Panc1 (cell line): ENCODE results near the gene PAX1. TPM values are rescaled to one million over a fixed set of nuclear protein-coding genes. Genes with fewer than 3 reads are reported as not detected.

Experiments used
- ATAC-seq: fragments of 200-7000 bp; cut with Tn5 transposase; 2 replicates; pipeline ENCODE4 v1.9.1; 2020; ENCODE audit warnings: mild to moderate bottlenecking, moderate library complexity
- BruUV-seq: library from RNA; stranded (reverse); fragments of 400-500 nt; replicated peaks from 2 replicates; lab custom pipeline; 2021; lab: Mats Ljungman, UMichigan
- CTCF ChIA-PET: fragments of 300-600 bp; sonication (Branson Sonifier 250); formaldehyde crosslinking; loops from one replicate; lab custom pipeline; 2022; ENCODE audit warnings: antibody characterized with exemption; lab: Charles Lee
- POLR2A ChIA-PET: fragments of 300-600 bp; sonication (Branson Sonifier 250); formaldehyde crosslinking; loops from one replicate; lab custom pipeline; 2022; ENCODE audit warnings: antibody characterized with exemption; lab: Charles Lee
- DNase-seq: peaks from one replicate; pipeline ENCODE4 v3.0.0-alpha.2; 2010; ENCODE audit warnings: low read depth, low spot score
- H3K27ac ChIP-seq: 2 replicates; pipeline ENCODE4 v1.5.1; 2011; ENCODE audit warnings: mild to moderate bottlenecking, low read length, inconsistent platforms
- H3K27me3 ChIP-seq: fragments of 200-500 bp; sonication (Bioruptor generic); 2 replicates; pipeline ENCODE4 v1.6.0; 2014; ENCODE audit warnings: low read length, inconsistent platforms; ENCODE audit not compliant: control insufficient read depth, insufficient read depth
- H3K36me3 ChIP-seq: fragments of 200-500 bp; sonication (Bioruptor generic); 2 replicates; pipeline ENCODE4 v1.5.1; 2014; ENCODE audit warnings: inconsistent platforms, mild to moderate bottlenecking, low read length, moderate library complexity; ENCODE audit not compliant: control insufficient read depth, insufficient read depth
- H3K4me1 ChIP-seq: 2 replicates; pipeline ENCODE4 v1.5.1; 2011; ENCODE audit warnings: inconsistent platforms, mild to moderate bottlenecking, low read length, moderate library complexity; ENCODE audit not compliant: control insufficient read depth, insufficient read depth
- H3K4me3 ChIP-seq, 2 experiments: 2 replicates each; pipeline ENCODE4 v1.5.1; 2011 to 2012; ENCODE audit warnings: low read depth in 2 of 2, low read length in 2 of 2, mild to moderate bottlenecking in 2 of 2, inconsistent platforms in 1 of 2, moderate library complexity in 1 of 2
- H3K9me3 ChIP-seq: fragments of 200-500 bp; sonication (Bioruptor generic); 2 replicates; pipeline ENCODE4 v1.5.1; 2014; ENCODE audit warnings: low read depth, mild to moderate bottlenecking, inconsistent platforms, low read length, moderate library complexity; ENCODE audit not compliant: control insufficient read depth, insufficient read depth
- CTCF ChIP-seq: fragments of 450-650 bp; IDR thresholded peaks from 2 replicates; pipeline ENCODE4 v1.5.1; 2017; ENCODE audit warnings: mild to moderate bottlenecking
- POLR2AphosphoS5 ChIP-seq: IDR thresholded peaks from 2 replicates; pipeline ENCODE4 v1.6.1; 2012; ENCODE audit warnings: mild to moderate bottlenecking, low read depth, low read length, moderate library complexity
- REST ChIP-seq, 2 experiments: IDR thresholded peaks; 2 replicates each; pipeline ENCODE4 v1.6.1; 2011 to 2012; ENCODE audit warnings: low read depth in 2 of 2, control low read depth in 1 of 2, low read length in 1 of 2, mild to moderate bottlenecking in 1 of 2, moderate library complexity in 1 of 2; ENCODE audit not compliant: insufficient read depth in 1 of 2
- SIN3A ChIP-seq: IDR thresholded peaks from 2 replicates; pipeline ENCODE4 v1.6.1; 2012; ENCODE audit warnings: low read depth, mild to moderate bottlenecking, low read length, moderate library complexity, borderline replicate concordance; ENCODE audit not compliant: insufficient read depth
- TCF7L2 ChIP-seq: IDR thresholded peaks from 2 replicates; pipeline ENCODE4 v1.6.1; 2011; ENCODE audit warnings: mild to moderate bottlenecking, low read depth, low read length, inconsistent platforms
- in situ Hi-C: cut with HindIII; loops from 2 replicates; pipeline ENCODE4 v1.10.0; 2016; ENCODE audit warnings: low sequenced_read_pairs, low pct_unique_long_range_greater_than_20kb
- intact Hi-C: fragments of 100-400 bp; cut with micrococcal nuclease; formaldehyde crosslinking; loops from one replicate; pipeline ENCODE4 v1.10.0; 2022; ENCODE audit not compliant: unreplicated experiment
- total RNA-seq: library from RNA; stranded (reverse); gene quantifications from one replicate; pipeline ENCODE4 v1.2.1, GENCODE V29; 2021; ENCODE audit not compliant: unreplicated experiment

The PAX1 gene
- total RNA-seq, 1 experiment from 2014 or later, result not detected

- CTCF ChIA-PET, result no interaction called here
- POLR2A ChIA-PET, result no interaction called here
- DNase-seq (no peak), ATAC-seq (no peak)
- no peaks in the 10 kb centered on the region for H3K36me3 ChIP-seq
- BruUV-seq, result no TSS peak
- intact Hi-C loops, result no loop called here
- in situ Hi-C loops, result no loop called here
- H3K27me3 ChIP-seq, result no peaks in the 10 kb centered on the region
- H3K4me1 ChIP-seq, result no peaks in the 10 kb centered on the region
- TF ChIP-seq POLR2AphosphoS5 (no peak), REST (IDR thresholded peaks at IDR 0.05; ENCODE audit: insufficient read depth in 1 of 2, low read depth in 2 of 2, low read length in 1 of 2) (no peak), CTCF (no peak), SIN3A (no peak), TCF7L2 (no peak)
- H3K9me3 ChIP-seq, result no peaks in the 10 kb centered on the region
- no peak overlapping the region for H3K27ac ChIP-seq
- H3K4me3 ChIP-seq, result no peak overlapping the region
Measured at GRCh38 chr20:21762646-21763045, 57.2 kb downstream of the PAX1 start.

GRCh38 chr20:21767200-21767738, 61.8 kb downstream of the PAX1 start:
- DNase-seq (no peak), ATAC-seq (no peak)
- no peaks in the 10 kb centered on the region for H3K9me3 ChIP-seq
- BruUV-seq, result no TSS peak
- H3K27me3 ChIP-seq, result no peaks in the 10 kb centered on the region
- ChIA-PET CTCF (no interaction called here), POLR2A (no interaction called here)
- intact Hi-C loops (no loop called here), in situ Hi-C loops (no loop called here)
- no peak overlapping the region for H3K4me3 ChIP-seq
- no peaks in the 10 kb centered on the region for H3K4me1 ChIP-seq
- no peak overlapping the region for H3K27ac ChIP-seq
- H3K36me3 ChIP-seq, result no peaks in the 10 kb centered on the region
- no peak for TF ChIP-seq POLR2AphosphoS5
- no peak for TF ChIP-seq REST (IDR thresholded peaks at IDR 0.05; ENCODE audit: insufficient read depth in 1 of 2, low read depth in 2 of 2, low read length in 1 of 2)
- no peak for TF ChIP-seq CTCF
- TF ChIP-seq SIN3A, result no peak
- TF ChIP-seq TCF7L2, result no peak
